Activated naive CD8-positive, alpha-beta T cell treated with anti-CD3 and anti-CD28 coated beads, Interleukin-2, amount 10 ng/mL, durations not matched to agents 7 days and 5 days (primary cell): Measurements from ENCODE around the gene RNF111. TPM values are rescaled to one million over a fixed set of nuclear protein-coding genes. Genes with fewer than 3 reads are reported as not detected.

Experiments used
- ATAC-seq: fragments of 150-1000 bp; cut with Tn5 transposase; one replicate; pipeline ENCODE4 v1.10.0; 2021; ENCODE audit warnings: low read depth, moderate library complexity
- POLR2A ChIA-PET: fragments of 350-600 bp; sonication (Branson Sonifier 250); formaldehyde crosslinking; loops from one replicate; lab custom pipeline; 2021; ENCODE audit warnings: antibody characterized with exemption; lab: Charles Lee
- DNase-seq: peaks from one replicate; pipeline ENCODE4 v3.0.0; 2021
- H3K27ac Mint-ChIP-seq: one replicate; pipeline ENCODE4 v1.8.0; 2022; ENCODE audit warnings: mild to moderate bottlenecking, mixed read lengths
- H3K27me3 Mint-ChIP-seq: one replicate; pipeline ENCODE4 v1.8.0; 2022; ENCODE audit warnings: mild to moderate bottlenecking, moderate library complexity, mixed read lengths
- H3K36me3 Mint-ChIP-seq: one replicate; pipeline ENCODE4 v1.8.0; 2021; ENCODE audit warnings: mild to moderate bottlenecking, mixed read lengths
- H3K4me1 Mint-ChIP-seq: one replicate; pipeline ENCODE4 v1.8.0; 2021; ENCODE audit warnings: mixed read lengths
- H3K4me3 Mint-ChIP-seq: one replicate; pipeline ENCODE4 v1.8.0; 2022; ENCODE audit warnings: mild to moderate bottlenecking, moderate library complexity, mixed read lengths
- H3K9me3 Mint-ChIP-seq: one replicate; pipeline ENCODE4 v1.8.0; 2021; ENCODE audit warnings: mixed read lengths
- total RNA-seq, 2 experiments: library from RNA; stranded (reverse); gene quantifications; one replicate each; pipeline ENCODE4 v1.2.3, GENCODE V29; 2021

Gene RNF111
- total RNA-seq, 2 experiments from 2014 or later, result 38.2 to 46.9 TPM

DNA sequence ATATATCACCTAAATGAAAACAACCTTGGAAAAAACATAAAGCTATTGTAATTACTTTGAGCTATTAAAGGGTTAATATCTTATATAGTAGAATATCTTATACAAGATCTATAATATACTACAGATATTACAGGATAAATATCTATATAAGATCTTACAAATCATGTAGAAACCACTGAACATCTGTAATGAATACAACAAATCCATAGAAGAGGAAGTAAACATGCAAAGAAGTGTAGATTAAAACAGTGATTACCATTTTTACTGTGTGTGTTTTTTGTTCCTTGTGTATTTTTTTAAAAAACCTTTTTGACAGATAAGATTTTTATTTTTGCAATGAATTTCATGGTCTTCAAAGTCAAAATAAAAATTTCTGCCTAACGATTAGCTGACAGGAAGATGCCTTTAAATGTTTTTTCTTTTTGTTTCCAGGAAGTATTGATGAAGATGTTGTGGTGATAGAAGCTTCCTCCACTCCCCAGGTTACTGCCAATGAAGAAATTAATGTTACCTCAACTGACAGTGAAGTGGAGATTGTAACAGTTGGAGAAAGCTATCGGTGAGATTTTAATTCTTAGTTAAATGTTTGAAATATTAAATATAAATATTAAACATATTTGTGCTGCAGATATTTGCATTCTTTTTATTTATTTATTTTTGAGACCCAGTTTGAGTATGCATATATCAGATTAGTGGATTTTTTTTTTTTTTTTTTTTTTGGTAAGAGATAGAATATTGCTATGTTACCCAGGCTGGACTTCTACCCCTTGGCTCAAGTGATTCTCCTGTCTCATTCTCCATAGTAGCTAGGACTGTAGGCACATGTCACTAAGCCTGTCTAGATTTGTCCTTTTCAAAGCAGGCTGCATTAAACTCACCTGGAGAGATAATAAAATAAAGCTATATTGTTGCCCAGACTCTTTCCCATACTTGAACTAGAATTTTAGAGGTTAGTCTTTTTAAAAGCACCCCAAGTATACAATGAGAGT is 64.7 kb downstream of the RNF111 start:
- Mint-ChIP-seq H3K9me3 (no peaks in the 10 kb centered on the region), H3K27ac (no peak overlapping the region), H3K27me3 (no peaks in the 10 kb centered on the region), H3K4me1 (peaks cover 10% of the 10 kb centered on the region), H3K4me3 (peak overlapping the region; percentile 47), H3K36me3 (peaks cover 36% of the 10 kb centered on the region)
- no peak for DNase-seq
- POLR2A ChIA-PET, result interaction anchor here (0.7 to 1.1 kb wide), 3 partner anchors 9 to 61 kb away, joined by 3 to 4 read pairs (median 3); no protein-coding TSS in a partner anchor
- peak; percentile 56 for ATAC-seq

DNA sequence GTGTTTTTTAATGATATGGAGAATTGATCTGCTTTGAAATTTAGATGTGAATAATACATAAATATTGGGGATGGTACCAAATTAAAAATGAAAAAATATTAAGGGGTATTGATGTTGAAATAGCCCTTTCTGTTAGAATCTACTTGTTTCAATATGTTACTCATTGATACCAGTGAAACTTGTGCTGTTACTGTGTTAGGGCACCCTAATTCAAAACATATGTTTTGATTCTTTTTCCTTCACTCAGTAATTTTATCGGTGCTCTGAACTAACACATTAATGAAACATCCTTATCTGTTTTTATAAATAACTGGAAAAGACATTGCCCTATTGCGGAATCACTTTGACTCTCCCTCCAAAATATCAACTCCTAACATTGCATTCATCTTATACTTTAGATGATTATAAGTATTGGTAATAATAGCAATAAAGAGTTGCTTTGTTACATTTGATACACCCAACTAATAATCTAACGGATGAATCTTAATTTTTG is 65.5 kb downstream of the RNF111 start:
- POLR2A ChIA-PET, result interaction anchor here (0.7 to 1.1 kb wide), 3 partner anchors 9 to 61 kb away, joined by 3 to 4 read pairs (median 3); no protein-coding TSS in a partner anchor
- Mint-ChIP-seq H3K36me3 (peaks cover 37% of the 10 kb centered on the region), H3K9me3 (no peaks in the 10 kb centered on the region), H3K27ac (no peak overlapping the region), H3K4me3 (no peak overlapping the region), H3K4me1 (peaks cover 8% of the 10 kb centered on the region), H3K27me3 (no peaks in the 10 kb centered on the region)
- ATAC-seq (no peak), DNase-seq (no peak)

DNA sequence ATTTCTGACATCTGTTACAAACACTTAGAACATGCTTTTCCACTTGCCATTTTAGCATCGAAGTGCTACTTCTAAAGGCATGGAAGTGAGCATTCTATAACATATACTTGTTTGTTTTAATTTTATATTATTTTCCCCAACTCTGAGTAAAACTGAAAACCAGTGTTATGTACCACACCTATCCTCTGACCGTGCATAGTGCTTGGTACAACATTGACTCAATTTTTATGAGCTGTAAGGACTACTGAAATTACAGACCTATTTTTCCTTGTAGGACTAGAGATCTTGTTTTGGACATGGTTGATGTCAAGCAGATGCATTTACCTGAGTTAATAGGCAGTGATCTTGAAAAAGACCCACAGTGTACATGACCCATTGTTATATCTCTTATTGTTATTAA is 66.0 kb downstream of the RNF111 start:
- H3K27ac Mint-ChIP-seq, result no peak overlapping the region

DNA sequence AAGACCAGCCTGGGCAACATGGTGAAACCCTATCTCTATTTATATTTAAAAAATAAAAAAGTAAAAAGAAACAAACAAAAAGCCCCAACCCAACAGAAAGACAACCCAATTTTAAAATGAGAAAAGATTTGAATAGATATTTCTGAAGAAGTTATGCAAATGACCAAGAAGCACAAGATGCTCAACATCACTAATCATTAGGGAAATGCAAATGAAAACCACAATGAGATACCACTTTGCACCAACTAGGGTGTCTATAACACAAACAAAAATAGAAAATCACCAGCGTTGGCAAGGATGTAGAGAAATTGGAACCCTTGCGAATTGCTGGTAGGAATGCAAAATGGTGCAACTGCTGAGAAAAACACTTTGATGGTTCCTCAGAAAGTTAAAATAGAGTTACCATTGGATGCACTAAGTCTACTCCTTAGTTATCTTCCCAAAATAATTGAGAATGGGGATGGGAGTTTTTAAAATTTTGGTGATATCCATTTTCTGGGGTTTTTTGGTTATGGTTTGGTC is 71.7 kb downstream of the RNF111 start:
- no peak overlapping the region for H3K4me3 Mint-ChIP-seq
- ATAC-seq (no peak), DNase-seq (no peak)
- POLR2A ChIA-PET, result no interaction called here
- no peaks in the 10 kb centered on the region for H3K27me3 Mint-ChIP-seq
- H3K9me3 Mint-ChIP-seq, result no peaks in the 10 kb centered on the region
- H3K4me1 Mint-ChIP-seq, result peaks cover 4% of the 10 kb centered on the region
- H3K27ac Mint-ChIP-seq, result no peak overlapping the region
- H3K36me3 Mint-ChIP-seq, result peaks cover 46% of the 10 kb centered on the region

More for the DNA sequence above, 66.0 kb downstream of the RNF111 start:
- POLR2A ChIA-PET, result no interaction called here
- no peaks in the 10 kb centered on the region for H3K27me3 Mint-ChIP-seq
- DNase-seq, result no peak
- peaks cover 38% of the 10 kb centered on the region for H3K36me3 Mint-ChIP-seq
- no peak for ATAC-seq
- peaks cover 8% of the 10 kb centered on the region for H3K4me1 Mint-ChIP-seq
- H3K4me3 Mint-ChIP-seq, result no peak overlapping the region
- H3K9me3 Mint-ChIP-seq, result no peaks in the 10 kb centered on the region

DNA sequence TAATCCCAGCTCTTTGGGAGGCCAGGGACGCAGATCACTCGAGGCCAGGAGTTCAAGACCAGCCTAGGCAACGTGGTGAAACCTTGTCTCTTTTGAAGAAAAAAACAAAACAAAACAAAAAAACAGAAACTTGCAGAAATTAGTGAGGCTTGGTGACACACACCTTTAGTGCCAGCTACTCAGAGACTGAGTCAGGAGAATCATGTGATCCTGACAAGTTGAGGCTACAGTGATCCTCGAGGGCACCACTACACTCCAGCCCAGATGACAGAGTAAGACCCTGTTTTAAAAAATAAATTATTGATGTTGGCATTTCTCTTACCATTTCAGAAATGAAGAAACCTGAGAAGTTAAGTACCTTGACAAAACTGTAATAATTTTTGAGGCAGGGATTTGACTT is 72.9 kb downstream of the RNF111 start:
- H3K36me3 Mint-ChIP-seq, result peaks cover 48% of the 10 kb centered on the region
- peaks cover 2% of the 10 kb centered on the region for H3K4me1 Mint-ChIP-seq
- no peak overlapping the region for H3K4me3 Mint-ChIP-seq
- H3K27ac Mint-ChIP-seq, result no peak overlapping the region
- H3K27me3 Mint-ChIP-seq, result no peaks in the 10 kb centered on the region
- H3K9me3 Mint-ChIP-seq, result no peaks in the 10 kb centered on the region
- ATAC-seq, result no peak
- POLR2A ChIA-PET, result interaction anchor here (0.6 to 1.1 kb wide), 2 partner anchors 73 to 124 kb away, joined by 3 read pairs; partner anchors contain the start of gene RNF111
- DNase-seq, result no peak

DNA sequence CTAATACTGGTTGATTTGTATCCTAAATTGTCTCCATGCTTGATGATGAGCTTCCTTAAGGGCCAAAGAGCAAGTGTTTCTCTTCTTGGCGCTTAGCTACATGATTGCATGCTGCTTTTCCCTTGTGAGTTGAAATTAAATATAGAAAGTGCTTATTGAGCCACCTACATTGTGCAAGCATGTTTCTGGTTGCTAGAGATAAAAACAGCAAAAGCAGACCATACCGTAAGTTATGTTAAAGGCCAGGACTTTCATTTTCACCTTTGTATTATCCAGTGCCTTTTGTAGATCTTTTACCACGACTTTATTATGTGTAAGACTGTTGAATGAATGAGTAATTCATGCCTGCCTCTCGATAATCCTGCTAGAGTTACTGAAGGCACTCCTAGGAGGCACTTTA is 75.6 kb downstream of the RNF111 start:
- H3K4me3 Mint-ChIP-seq, result no peak overlapping the region
- DNase-seq (no peak), ATAC-seq (no peak)
- peaks cover 50% of the 10 kb centered on the region for H3K36me3 Mint-ChIP-seq
- H3K27ac Mint-ChIP-seq, result no peak overlapping the region
- H3K27me3 Mint-ChIP-seq, result no peaks in the 10 kb centered on the region
- POLR2A ChIA-PET, result interaction anchor here (0.6 kb wide), 1 partner anchor 11 kb away, joined by 3 read pairs; no protein-coding TSS in a partner anchor
- peaks cover 2% of the 10 kb centered on the region for H3K4me1 Mint-ChIP-seq
- H3K9me3 Mint-ChIP-seq, result no peaks in the 10 kb centered on the region

DNA sequence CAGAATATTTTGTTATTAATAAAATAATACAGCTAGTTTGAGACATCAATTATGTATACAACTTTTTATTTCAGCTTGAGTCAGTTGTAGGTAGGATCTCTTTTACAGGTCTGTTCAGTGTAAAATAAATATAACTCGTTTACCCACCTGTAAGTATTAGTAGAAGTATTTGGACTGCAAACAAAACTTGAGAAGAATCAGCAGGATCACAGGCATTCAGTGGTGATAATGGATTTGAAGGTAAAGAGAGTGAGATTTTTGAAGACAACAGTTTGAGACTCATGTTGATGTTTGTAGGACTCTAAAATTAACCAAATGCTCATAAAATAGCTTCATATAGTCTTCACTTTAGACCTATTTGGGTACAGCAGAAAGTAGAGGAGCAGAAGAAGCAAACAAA is 82.0 kb downstream of the RNF111 start:
- POLR2A ChIA-PET, result no interaction called here
- Mint-ChIP-seq H3K27me3 (no peaks in the 10 kb centered on the region), H3K36me3 (peaks cover 50% of the 10 kb centered on the region), H3K9me3 (no peaks in the 10 kb centered on the region), H3K4me3 (no peak overlapping the region), H3K27ac (no peak overlapping the region), H3K4me1 (peaks cover 3% of the 10 kb centered on the region)
- ATAC-seq, result no peak
- DNase-seq, result no peak

DNA sequence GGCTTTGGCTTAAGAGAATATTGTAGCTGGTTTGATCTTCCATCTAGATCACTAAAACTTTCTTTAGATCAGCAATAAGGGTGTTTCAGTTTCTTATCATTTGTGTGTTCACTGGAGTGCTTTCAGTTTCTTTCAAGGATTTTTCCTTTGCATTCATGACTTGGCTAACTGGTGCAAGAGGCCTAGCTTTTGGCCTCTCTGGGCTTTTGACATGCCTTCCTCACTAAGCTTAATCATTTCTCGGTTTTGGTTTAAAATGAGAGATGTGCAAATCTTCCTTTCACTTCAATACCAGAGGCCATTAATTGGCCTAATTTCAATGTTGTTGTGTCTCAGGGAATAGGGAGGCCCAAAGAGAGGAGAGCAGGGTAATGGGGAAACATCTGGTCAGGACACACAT is 87.1 kb downstream of the RNF111 start:
- H3K9me3 Mint-ChIP-seq, result no peaks in the 10 kb centered on the region
- no peak overlapping the region for H3K4me3 Mint-ChIP-seq
- DNase-seq, result no peak
- POLR2A ChIA-PET, result no interaction called here
- no peaks in the 10 kb centered on the region for H3K27me3 Mint-ChIP-seq
- peaks cover 42% of the 10 kb centered on the region for H3K36me3 Mint-ChIP-seq
- ATAC-seq, result no peak
- peak overlapping the region; percentile 70 for H3K27ac Mint-ChIP-seq
- H3K4me1 Mint-ChIP-seq, result peaks cover 8% of the 10 kb centered on the region

DNA sequence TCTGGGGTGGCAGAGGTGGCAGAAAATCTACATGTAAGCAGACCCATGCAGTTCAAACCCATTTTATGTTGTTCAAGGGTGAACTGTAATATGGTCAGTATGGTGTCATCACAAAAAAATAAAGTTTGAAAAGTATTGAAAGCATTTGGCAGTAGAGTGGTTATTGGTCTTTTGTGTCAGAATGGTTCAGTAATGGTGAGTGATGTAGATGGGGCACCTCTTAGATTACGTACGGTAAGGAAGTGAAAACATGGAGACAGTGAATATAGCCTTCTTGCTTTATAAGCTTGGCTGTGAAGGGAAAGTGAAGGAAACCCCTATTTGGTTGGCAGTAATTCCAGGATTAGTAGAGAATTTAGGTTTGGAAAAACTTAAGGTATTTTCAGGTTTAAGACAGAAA is 100.3 kb downstream of the RNF111 start:
- ATAC-seq (no peak), DNase-seq (no peak)
- Mint-ChIP-seq H3K36me3 (peaks cover 24% of the 10 kb centered on the region), H3K4me3 (no peak overlapping the region), H3K9me3 (no peaks in the 10 kb centered on the region), H3K27ac (peak overlapping the region; percentile 9), H3K27me3 (no peaks in the 10 kb centered on the region), H3K4me1 (no peaks in the 10 kb centered on the region)
- POLR2A ChIA-PET, result no interaction called here

DNA sequence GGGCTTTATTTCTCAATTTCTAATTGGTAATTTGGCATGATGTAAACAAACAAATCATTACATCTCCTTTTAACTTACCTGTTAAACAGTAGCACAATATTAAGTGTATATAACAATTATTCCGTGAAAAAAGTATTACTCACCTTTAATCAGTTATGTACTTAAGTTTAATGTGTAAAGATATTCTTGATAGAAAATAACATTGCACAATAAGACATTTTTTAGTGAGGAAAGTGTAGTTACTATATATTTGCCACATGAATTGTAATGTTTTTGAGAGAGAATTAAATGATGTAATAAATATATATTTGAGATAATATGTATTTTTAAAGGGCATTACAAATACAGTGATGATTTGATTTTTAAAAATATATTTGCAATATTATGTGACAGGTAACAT is 106.6 kb downstream of the RNF111 start:
- Mint-ChIP-seq H3K9me3 (no peaks in the 10 kb centered on the region), H3K4me3 (no peak overlapping the region), H3K4me1 (peaks cover 11% of the 10 kb centered on the region), H3K27me3 (no peaks in the 10 kb centered on the region), H3K27ac (no peak overlapping the region), H3K36me3 (peaks cover 20% of the 10 kb centered on the region)
- DNase-seq (no peak), ATAC-seq (no peak)
- POLR2A ChIA-PET, result no interaction called here

DNA sequence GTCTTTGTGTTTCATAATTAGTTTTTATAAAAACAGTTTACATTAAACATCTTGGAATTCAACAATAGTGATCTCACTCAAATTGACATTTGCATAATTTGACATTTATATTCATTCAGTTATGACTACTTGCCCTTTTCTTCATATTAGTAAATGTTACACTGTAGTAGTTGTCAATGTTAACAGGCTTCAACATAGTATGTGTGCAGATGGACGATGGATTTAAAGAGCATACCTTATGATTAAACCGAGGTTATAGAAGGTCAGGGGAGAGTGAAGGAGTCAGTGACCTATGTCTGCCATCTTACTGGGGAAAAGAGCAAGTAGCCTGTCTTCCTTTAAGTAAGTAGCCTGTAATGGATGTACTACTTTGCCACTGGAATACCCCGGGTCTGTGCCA is 109.0 kb downstream of the RNF111 start:
- no peaks in the 10 kb centered on the region for H3K9me3 Mint-ChIP-seq
- no peak for DNase-seq
- peaks cover 23% of the 10 kb centered on the region for H3K4me1 Mint-ChIP-seq
- peaks cover 23% of the 10 kb centered on the region for H3K36me3 Mint-ChIP-seq
- no peak for ATAC-seq
- POLR2A ChIA-PET, result no interaction called here
- H3K4me3 Mint-ChIP-seq, result no peak overlapping the region
- H3K27ac Mint-ChIP-seq, result no peak overlapping the region
- no peaks in the 10 kb centered on the region for H3K27me3 Mint-ChIP-seq

DNA sequence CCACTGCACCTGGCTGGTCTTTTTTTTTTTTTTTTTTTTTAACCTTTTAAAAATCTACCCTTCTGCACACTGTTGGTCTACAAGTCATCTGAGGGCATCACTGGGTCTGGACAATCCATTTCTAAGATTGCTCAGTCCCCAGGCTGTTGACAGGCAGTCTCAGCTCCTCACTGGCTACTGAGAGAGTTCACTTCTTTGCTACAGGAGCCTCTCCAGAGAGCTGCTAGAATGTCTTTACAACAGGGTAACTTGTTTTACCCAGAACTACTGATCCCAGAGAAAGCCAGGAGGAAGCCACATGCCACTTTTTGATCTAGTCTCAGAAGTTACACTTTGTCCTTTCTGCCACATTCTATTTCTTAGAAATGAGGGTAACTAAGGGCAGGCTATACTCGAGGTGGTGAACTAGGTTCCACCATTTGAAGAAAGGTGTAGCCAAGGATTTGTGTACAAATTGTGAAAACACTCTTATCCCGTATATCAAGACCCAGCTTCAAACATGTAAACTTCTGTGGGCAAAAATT is 111.8 kb downstream of the RNF111 start:
- DNase-seq (no peak), ATAC-seq (peak; percentile 56)
- H3K4me3 Mint-ChIP-seq, result peak overlapping the region; percentile 84
- H3K9me3 Mint-ChIP-seq, result no peaks in the 10 kb centered on the region
- peak overlapping the region; percentile 93 for H3K27ac Mint-ChIP-seq
- POLR2A ChIA-PET, result interaction anchor here (0.7 to 1.4 kb wide), 3 partner anchors 47 to 99 kb away, joined by 3 to 10 read pairs (median 8); no protein-coding TSS in a partner anchor
- H3K4me1 Mint-ChIP-seq, result peaks cover 28% of the 10 kb centered on the region
- peaks cover 18% of the 10 kb centered on the region for H3K36me3 Mint-ChIP-seq
- no peaks in the 10 kb centered on the region for H3K27me3 Mint-ChIP-seq

DNA sequence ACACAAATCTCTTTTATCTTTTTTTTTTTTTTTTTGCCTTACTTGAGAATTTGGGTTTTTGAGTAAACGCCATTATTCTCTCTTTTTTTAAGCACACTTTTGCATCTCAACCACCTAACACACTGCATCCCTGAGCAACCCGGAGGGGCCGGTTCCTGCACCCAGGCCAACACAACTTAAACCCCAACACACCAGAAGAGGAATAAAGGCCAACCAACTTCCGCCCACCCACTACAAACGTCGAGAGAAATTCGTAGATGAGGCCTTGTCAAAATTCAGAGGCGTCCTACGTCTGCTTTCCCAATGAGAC is 117.1 kb downstream of the RNF111 start:
- peak overlapping the region; percentile 99 for H3K27ac Mint-ChIP-seq
- no peaks in the 10 kb centered on the region for H3K9me3 Mint-ChIP-seq
- peaks cover 34% of the 10 kb centered on the region for H3K36me3 Mint-ChIP-seq
- ATAC-seq (no peak), DNase-seq (peak; percentile 59)
- H3K4me3 Mint-ChIP-seq, result peak overlapping the region; percentile 88
- H3K4me1 Mint-ChIP-seq, result peaks cover 44% of the 10 kb centered on the region
- POLR2A ChIA-PET, result interaction anchor here (1.0 kb wide), 1 partner anchor 16 kb away, joined by 3 read pairs; no protein-coding TSS in a partner anchor
- no peaks in the 10 kb centered on the region for H3K27me3 Mint-ChIP-seq
